22Rv1 (cell line): Measurements from ENCODE around the gene MAT2A.

Source experiments
- ZFX ChIP-seq: fragments of 450-650 bp; IDR thresholded peaks from 2 replicates; pipeline ENCODE4 v1.6.1; 2017; ENCODE audit warnings: antibody characterized with exemption, borderline replicate concordance
- TF ChIP-seq, protein P1 (sequence below): fragments of 450-650 bp; IDR thresholded peaks from 2 replicates; pipeline ENCODE4 v1.5.1; 2017; ENCODE audit warnings: mild to moderate bottlenecking

DNA sequence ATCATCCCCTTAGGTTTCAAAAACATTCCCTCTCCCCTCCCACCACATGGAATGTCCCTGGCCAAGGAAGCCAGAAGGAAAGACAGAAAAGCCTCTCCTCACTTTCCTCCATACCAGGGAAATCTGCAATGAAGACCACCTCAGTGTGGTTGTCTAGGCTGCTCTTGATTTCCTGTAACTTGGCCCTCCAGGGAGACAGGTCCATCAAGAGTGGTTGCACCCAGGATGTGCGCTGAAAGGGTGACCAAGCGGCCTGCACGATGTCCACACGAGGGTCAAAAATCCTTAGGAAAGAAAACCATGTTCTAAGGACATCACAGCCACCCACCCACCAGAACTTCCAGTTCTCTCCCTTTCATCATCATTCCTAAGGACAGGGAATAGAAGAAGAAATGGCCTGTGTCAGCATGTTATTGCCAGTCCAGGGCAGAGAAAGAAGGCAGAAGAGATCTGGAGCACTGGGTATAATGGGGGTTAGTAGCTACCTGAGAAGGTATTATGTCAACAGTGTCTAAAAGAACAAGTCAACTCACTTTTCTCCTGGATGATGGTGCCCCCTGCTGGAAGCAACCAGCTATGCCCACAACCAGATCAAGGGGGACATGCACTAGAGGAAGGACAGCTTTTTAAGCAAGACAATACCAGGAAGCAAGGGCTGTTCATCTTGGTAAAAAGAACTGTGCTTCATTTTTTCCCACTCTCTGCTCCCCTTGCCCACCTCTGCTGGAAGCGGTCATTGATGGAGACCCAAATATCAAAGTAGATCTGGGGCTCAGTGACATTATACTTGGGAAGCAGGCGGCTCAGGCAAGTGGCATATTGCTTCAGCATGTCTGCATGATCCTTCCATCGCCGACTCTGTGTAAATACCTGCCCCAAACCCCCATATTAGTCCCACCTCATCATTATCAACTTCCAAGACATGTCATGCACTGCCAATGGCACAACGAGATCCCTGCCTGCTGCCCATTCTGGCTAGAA, 13.0 kb downstream of the MAT2A start:
- TF ChIP-seq, protein P1, sequence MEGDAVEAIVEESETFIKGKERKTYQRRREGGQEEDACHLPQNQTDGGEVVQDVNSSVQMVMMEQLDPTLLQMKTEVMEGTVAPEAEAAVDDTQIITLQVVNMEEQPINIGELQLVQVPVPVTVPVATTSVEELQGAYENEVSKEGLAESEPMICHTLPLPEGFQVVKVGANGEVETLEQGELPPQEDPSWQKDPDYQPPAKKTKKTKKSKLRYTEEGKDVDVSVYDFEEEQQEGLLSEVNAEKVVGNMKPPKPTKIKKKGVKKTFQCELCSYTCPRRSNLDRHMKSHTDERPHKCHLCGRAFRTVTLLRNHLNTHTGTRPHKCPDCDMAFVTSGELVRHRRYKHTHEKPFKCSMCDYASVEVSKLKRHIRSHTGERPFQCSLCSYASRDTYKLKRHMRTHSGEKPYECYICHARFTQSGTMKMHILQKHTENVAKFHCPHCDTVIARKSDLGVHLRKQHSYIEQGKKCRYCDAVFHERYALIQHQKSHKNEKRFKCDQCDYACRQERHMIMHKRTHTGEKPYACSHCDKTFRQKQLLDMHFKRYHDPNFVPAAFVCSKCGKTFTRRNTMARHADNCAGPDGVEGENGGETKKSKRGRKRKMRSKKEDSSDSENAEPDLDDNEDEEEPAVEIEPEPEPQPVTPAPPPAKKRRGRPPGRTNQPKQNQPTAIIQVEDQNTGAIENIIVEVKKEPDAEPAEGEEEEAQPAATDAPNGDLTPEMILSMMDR, result peak; percentile 87
- no peak for TF ChIP-seq ZFX
